Measurements from ENCODE around the gene NFE2L3. TPM values are rescaled to one million over a fixed set of nuclear protein-coding genes. Genes with fewer than 3 reads are reported as not detected.

Gene NFE2L3
- total and polyA plus RNA-seq, 9 of the 15 experiments (the other 6 are each of a cell fraction or from before 2014, with no cell fraction given) = 2.9 to 16.9 (median 12.4) TPM

DNA sequence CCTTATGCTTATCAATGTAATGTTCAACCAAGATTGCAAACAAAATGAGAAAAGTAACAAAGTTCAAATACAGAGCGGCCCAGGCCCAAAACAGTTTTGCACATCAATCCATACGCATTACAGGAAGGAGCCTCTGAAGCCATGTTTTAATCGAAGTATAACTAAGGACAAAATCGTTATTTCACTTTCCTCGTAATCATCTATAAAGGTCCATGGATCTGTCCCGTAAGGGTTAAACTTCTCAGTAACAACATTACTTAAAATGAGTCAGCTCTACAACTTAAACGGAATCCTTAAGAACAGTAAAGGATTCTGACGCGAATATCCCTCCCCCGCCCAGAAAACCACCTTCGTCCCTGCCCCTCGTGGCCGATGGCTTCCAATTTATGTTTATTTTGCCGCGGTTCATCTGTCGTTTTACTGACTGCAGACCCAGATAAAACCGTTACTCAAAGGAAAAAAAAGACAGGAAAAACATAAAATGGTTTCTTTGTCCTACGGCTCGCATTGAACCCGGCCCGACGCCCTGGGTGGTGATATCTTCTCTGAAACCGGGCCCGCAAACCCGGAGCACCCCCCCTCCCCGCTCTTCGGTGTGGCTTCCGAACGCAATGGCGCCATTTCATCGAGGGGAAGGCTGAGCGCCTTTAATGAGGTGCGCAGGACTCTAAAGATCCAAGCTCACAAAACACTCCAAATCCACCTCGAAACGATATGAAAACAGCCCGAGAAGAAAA, 47.5 kb downstream of the NFE2L3 start:
- WGBS (ENCODE audit: insufficient coverage, low coverage, missing lambda C conversion rate) = 1% methylated on average over 36 of the region's 36 CpGs
- CTCF ChIA-PET (ENCODE audit: low intra/inter-chr PET ratio) = interaction anchor here (0.6 to 1.2 kb wide), 3 partner anchors 48 to 161 kb away, joined by 3 to 4 read pairs (median 3); partner anchors contain the start of gene NFE2L3
- POLR2A ChIA-PET = interaction anchor here (0.7 to 5.1 kb wide), 44 partner anchors 8 to 336 kb away, joined by 3 to 80 read pairs (median 5); partner anchors contain the start of genes NFE2L3 and SNX10
- Histone ChIP-seq H3K27ac (ENCODE audit: extremely low read depth, low read depth, low read length) (peak overlapping the region; percentile 97), H3K4me2 (ENCODE audit: insufficient read depth, low read length) (peak overlapping the region; percentile 89), H3K4me1 (replicated peaks in 1 of 2; ENCODE audit: control insufficient read depth in 2 of 2, insufficient read depth in 2 of 2, low read length in 2 of 2) (peaks cover 3 to 24% of the 10 kb centered on the region in 2 experiments; a peak in 3 of 5 replicates), H3K9me3 (replicated peaks; ENCODE audit: control insufficient read depth, insufficient read depth, low read depth, low read length) (no peaks in the 10 kb centered on the region), H3K36me3 (ENCODE audit: control insufficient read depth, insufficient read depth, low read length) (peaks cover 70% of the 10 kb centered on the region), H2AFZ (ENCODE audit: low read depth, low read length) (no peak overlapping the region), H3K27me3 (ENCODE audit: control insufficient read depth in 2 of 2, insufficient read depth in 2 of 2, low read length in 2 of 2) (no peaks in the 10 kb centered on the region), H3K9ac (ENCODE audit: insufficient read depth in 1 of 2, low read depth in 2 of 2, low read length in 2 of 2) (peak overlapping the region; percentile 99), H3K9me1 (ENCODE audit: control insufficient read depth, insufficient read depth, low read length) (no peaks in the 10 kb centered on the region), H4K20me1 (replicated peaks; ENCODE audit: control insufficient read depth, insufficient read depth, low read length) (peaks cover 55% of the 10 kb centered on the region), H3K4me3 (peak overlapping the region; percentile 76), H3K79me2 (ENCODE audit: control insufficient read depth, insufficient read depth, low read length) (peaks cover 93% of the 10 kb centered on the region)
- intact Hi-C loops (cut with micrococcal nuclease) (loop anchor here (2.0 to 10.0 kb wide), 4 partner anchors 85 to 305 kb away; no protein-coding TSS in a partner anchor), in situ Hi-C loops (cut with MboI) (loop anchor here (5.0 kb wide), 1 partner anchor 88 kb away; no protein-coding TSS in a partner anchor)
- ATAC-seq (peak; percentile 39), FAIRE-seq (no peak), DNase-seq (ENCODE audit: extremely low read depth in 1 of 4, low spot score in 3 of 4) (peak in 3 of 4 experiments; percentile 33 to 83 (median 53))
- no TSS peak for BruUV-seq (replicated peaks)
- TF ChIP-seq, protein P1, sequence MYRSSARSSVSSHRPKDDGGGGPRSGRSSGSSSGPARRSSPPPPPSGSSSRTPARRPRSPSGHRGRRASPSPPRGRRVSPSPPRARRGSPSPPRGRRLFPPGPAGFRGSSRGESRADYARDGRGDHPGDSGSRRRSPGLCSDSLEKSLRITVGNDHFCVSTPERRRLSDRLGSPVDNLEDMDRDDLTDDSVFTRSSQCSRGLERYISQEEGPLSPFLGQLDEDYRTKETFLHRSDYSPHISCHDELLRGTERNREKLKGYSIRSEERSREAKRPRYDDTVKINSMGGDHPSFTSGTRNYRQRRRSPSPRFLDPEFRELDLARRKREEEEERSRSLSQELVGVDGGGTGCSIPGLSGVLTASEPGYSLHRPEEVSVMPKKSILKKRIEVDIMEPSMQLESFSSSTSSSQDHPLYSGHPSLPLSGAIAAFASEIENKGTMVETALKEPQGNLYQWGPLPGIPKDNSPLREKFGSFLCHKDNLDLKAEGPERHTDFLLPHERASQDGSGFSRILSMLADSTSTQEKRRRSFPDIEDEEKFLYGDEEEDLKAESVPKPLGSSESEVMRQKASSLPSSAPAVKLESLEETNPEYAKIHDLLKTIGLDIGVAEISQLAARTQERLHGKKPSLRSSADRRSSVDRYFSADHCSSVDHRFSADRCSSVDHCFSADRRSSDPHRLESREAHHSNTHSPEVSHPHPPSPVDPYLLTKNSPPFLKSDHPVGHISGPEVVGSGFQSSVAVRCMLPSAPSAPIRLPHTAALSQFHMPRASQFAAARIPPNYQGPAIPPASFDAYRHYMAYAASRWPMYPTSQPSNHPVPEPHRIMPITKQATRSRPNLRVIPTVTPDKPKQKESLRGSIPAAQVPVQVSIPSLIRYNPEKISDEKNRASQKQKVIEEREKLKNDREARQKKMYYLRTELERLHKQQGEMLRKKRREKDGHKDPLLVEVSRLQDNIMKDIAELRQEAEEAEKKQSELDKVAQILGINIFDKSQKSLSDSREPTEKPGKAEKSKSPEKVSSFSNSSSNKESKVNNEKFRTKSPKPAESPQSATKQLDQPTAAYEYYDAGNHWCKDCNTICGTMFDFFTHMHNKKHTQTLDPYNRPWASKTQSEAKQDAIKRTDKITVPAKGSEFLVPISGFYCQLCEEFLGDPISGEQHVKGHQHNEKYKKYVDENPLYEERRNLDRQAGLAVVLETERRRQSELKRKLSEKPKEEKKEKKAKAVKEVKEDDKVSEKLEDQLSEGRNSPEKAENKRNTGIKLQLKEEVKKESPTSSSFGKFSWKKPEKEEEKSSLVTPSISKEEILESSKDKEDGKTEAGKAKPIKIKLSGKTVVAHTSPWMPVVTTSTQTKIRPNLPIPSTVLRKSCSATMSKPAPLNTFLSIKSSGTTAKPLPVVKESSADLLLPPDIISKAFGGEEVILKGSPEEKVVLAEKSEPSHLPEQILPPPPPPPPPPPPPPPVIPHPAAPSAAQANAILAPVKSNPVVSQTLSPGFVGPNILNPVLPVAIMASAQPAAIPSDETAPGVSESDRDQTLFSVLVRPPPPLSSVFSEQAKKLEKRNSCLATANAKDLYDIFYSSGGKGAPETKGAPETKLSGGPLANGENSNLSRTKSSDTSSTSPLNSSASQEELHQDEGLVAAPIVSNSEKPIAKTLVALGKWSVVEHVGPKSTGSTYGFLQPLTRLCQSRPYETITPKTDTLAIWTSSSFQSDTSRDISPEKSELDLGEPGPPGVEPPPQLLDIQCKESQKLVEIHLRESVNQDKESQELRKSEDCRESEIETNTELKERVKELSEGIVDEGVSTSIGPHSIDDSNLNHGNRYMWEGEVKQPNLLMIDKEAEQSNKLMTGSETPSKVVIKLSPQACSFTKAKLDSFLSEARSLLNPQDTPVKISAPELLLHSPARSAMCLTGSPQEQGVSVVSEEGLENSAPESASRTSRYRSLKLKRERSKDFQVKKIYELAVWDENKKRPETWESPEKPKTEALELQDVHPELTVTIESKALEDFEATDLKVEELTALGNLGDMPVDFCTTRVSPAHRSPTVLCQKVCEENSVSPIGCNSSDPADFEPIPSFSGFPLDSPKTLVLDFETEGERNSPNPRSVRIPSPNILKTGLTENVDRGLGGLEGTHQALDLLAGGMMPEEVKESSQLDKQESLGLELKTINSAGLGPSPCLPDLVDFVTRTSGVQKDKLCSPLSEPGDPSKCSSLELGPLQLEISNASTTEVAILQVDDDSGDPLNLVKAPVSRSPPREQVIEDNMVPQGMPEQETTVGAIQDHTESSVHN (IDR thresholded peaks at IDR 0.05; ENCODE audit: borderline replicate concordance in 1 of 2, low read depth in 1 of 2) = peak in 1 of 2 experiments; percentile 17; a peak in 1 of 4 replicates
- TF ChIP-seq, protein P2, sequence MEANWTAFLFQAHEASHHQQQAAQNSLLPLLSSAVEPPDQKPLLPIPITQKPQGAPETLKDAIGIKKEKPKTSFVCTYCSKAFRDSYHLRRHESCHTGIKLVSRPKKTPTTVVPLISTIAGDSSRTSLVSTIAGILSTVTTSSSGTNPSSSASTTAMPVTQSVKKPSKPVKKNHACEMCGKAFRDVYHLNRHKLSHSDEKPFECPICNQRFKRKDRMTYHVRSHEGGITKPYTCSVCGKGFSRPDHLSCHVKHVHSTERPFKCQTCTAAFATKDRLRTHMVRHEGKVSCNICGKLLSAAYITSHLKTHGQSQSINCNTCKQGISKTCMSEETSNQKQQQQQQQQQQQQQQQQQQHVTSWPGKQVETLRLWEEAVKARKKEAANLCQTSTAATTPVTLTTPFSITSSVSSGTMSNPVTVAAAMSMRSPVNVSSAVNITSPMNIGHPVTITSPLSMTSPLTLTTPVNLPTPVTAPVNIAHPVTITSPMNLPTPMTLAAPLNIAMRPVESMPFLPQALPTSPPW (CRISPR knock-in tag; IDR thresholded peaks at IDR 0.05) = peak; percentile 93
- TF ChIP-seq CXXC5 (CRISPR knock-in tag; IDR thresholded peaks at IDR 0.05) = peak; percentile 40
- TF ChIP-seq POLR2AphosphoS5 (IDR thresholded peaks at IDR 0.05; ENCODE audit: control insufficient read depth, insufficient read depth, low read depth, low read length) = peak; percentile 16
